GM19043 (cell line): Measurements from ENCODE around the gene SORCS2.

ENCODE experiments used
- ATAC-seq: cut with Tn5 transposase; IDR thresholded peaks from one replicate; pipeline ENCODE4 v1.9.1; 2021; ENCODE audit warnings: low read depth; ENCODE audit not compliant: unreplicated experiment

Gene SORCS2

GRCh38 chr4:7679406-7680040 lies 487.2 kb downstream of the SORCS2 start:
- no peak for ATAC-seq

GRCh38 chr4:7680106-7680505 lies 487.8 kb downstream of the SORCS2 start:
- ATAC-seq, result no peak

GRCh38 chr4:7680731-7681130 lies 488.4 kb downstream of the SORCS2 start:
- ATAC-seq, result no peak

- no peak for ATAC-seq
These were observed 490.9 kb downstream of the SORCS2 start for GRCh38 chr4:7683126-7683703.

- no peak for ATAC-seq
These were observed 492.0 kb downstream of the SORCS2 start for GRCh38 chr4:7684294-7684693.

- no peak for ATAC-seq
These were observed 493.9 kb downstream of the SORCS2 start for GRCh38 chr4:7686070-7686870.

- ATAC-seq, result no peak
These were observed 494.7 kb downstream of the SORCS2 start for GRCh38 chr4:7687006-7687405.

GRCh38 chr4:7687796-7688195 lies 495.5 kb downstream of the SORCS2 start:
- no peak for ATAC-seq

GRCh38 chr4:7689773-7690693 lies 497.7 kb downstream of the SORCS2 start:
- ATAC-seq, result no peak

GRCh38 chr4:7691061-7691460 lies 498.7 kb downstream of the SORCS2 start:
- ATAC-seq, result no peak

- no peak for ATAC-seq
These were observed 499.6 kb downstream of the SORCS2 start for GRCh38 chr4:7691982-7692381.

- no peak for ATAC-seq
These were observed 500.3 kb downstream of the SORCS2 start for GRCh38 chr4:7692451-7693236.

GRCh38 chr4:7693237-7693608 lies 500.9 kb downstream of the SORCS2 start:
- no peak for ATAC-seq

GRCh38 chr4:7693711-7694110 lies 501.4 kb downstream of the SORCS2 start:
- ATAC-seq, result no peak

GRCh38 chr4:7694324-7694723 lies 502.0 kb downstream of the SORCS2 start:
- no peak for ATAC-seq

- no peak for ATAC-seq
These were observed 505.0 kb downstream of the SORCS2 start for GRCh38 chr4:7697343-7697742.

- no peak for ATAC-seq
These were observed 505.5 kb downstream of the SORCS2 start for GRCh38 chr4:7697821-7698220.

GRCh38 chr4:7698584-7698983 lies 506.2 kb downstream of the SORCS2 start:
- ATAC-seq, result no peak

GRCh38 chr4:7699031-7699430 lies 506.7 kb downstream of the SORCS2 start:
- ATAC-seq, result no peak

- ATAC-seq, result no peak
These were observed 507.5 kb downstream of the SORCS2 start for GRCh38 chr4:7699825-7700224.
